IMR-90 (cell line): ENCODE measurements around the gene SLC40A1. TPM values are rescaled to one million over a fixed set of nuclear protein-coding genes. Genes with fewer than 3 reads are reported as not detected.

Experiments
- ATAC-seq: fragments of 200-7000 bp; cut with Tn5 transposase; 2 replicates; pipeline ENCODE4 v1.9.1; 2020; ENCODE audit warnings: low read depth, mild to moderate bottlenecking, moderate library complexity
- BruUV-seq: library from RNA; stranded (reverse); fragments of 400-500 nt; replicated peaks from 2 replicates; lab custom pipeline; 2021; lab: Mats Ljungman, UMichigan
- CTCF ChIA-PET: fragments of 300-600 bp; formaldehyde crosslinking; extraction: SDS; loops from one replicate; lab custom pipeline; 2021; ENCODE audit warnings: antibody characterized with exemption; lab: Yijun Ruan, JAX
- POLR2A ChIA-PET: fragments of 300-600 bp; sonication (Branson Sonifier 250); formaldehyde crosslinking; loops from one replicate; lab custom pipeline; 2022; ENCODE audit warnings: antibody characterized with exemption; ENCODE audit not compliant: unreplicated experiment; lab: Charles Lee
- DNase-seq: peaks from one replicate; pipeline ENCODE4 v3.0.0; 2013
- H2AFZ ChIP-seq: replicated peaks from 2 replicates; pipeline ENCODE3; 2013; ENCODE audit warnings: low read length, mild to moderate bottlenecking; ENCODE audit not compliant: poor library complexity
- H2AK5ac ChIP-seq: 2 replicates; pipeline ENCODE4 v1.6.1; 2013; ENCODE audit warnings: low read depth, low read length, inconsistent platforms
- H2AK9ac ChIP-seq: replicated peaks from 2 replicates; pipeline ENCODE3; 2013; ENCODE audit warnings: mild to moderate bottlenecking, low read depth, low read length, moderate library complexity; ENCODE audit not compliant: poor library complexity
- H2BK120ac ChIP-seq: 2 replicates; pipeline ENCODE4 v1.6.1; 2013; ENCODE audit warnings: low read depth, low read length, inconsistent platforms
- H2BK15ac ChIP-seq: 3 replicates; pipeline ENCODE4 v1.6.1; 2013; ENCODE audit warnings: low read depth, low read length, inconsistent platforms
- H2BK20ac ChIP-seq: 2 replicates; pipeline ENCODE4 v1.6.1; 2013; ENCODE audit warnings: low read depth, mild to moderate bottlenecking, inconsistent platforms, low read length, moderate library complexity
- H2BK5ac ChIP-seq: 2 replicates; pipeline ENCODE4 v1.6.1; 2013; ENCODE audit warnings: mild to moderate bottlenecking, low read depth, low read length, inconsistent platforms; ENCODE audit not compliant: poor library complexity, severe bottlenecking
- H3K14ac ChIP-seq: replicated peaks from 2 replicates; pipeline ENCODE4 v1.6.1; 2013; ENCODE audit warnings: low read depth, low read length, inconsistent platforms
- H3K18ac ChIP-seq: 2 replicates; pipeline ENCODE4 v1.6.1; 2013; ENCODE audit warnings: low read depth, low read length, control low read depth
- H3K23ac ChIP-seq: 2 replicates; pipeline ENCODE4 v1.6.1; 2013; ENCODE audit warnings: low read depth, low read length, inconsistent platforms
- H3K27ac ChIP-seq: 2 replicates; pipeline ENCODE4 v1.5.1; 2013; ENCODE audit warnings: mild to moderate bottlenecking, control low read depth, low read length; ENCODE audit not compliant: insufficient read depth
- H3K27me3 ChIP-seq: 2 replicates; pipeline ENCODE4 v1.6.1; 2013; ENCODE audit warnings: low read length; ENCODE audit not compliant: control insufficient read depth, insufficient read depth
- H3K36me3 ChIP-seq: 2 replicates; pipeline ENCODE4 v1.6.1; 2013; ENCODE audit warnings: low read length, mixed read lengths; ENCODE audit not compliant: control insufficient read depth, insufficient read depth
- H3K4ac ChIP-seq: 2 replicates; pipeline ENCODE4 v1.6.1; 2013; ENCODE audit warnings: low read depth, low read length, inconsistent platforms
- H3K4me1 ChIP-seq: 2 replicates; pipeline ENCODE4 v1.6.1; 2013; ENCODE audit warnings: low read length, mixed read lengths; ENCODE audit not compliant: control insufficient read depth, insufficient read depth
- H3K4me2 ChIP-seq: 2 replicates; pipeline ENCODE4 v1.6.1; 2013; ENCODE audit warnings: low read depth, mild to moderate bottlenecking, control low read depth, low read length, moderate library complexity
- H3K4me3 ChIP-seq: 2 replicates; pipeline ENCODE4 v1.5.1; 2013; ENCODE audit warnings: low read depth, mild to moderate bottlenecking, control low read depth, low read length, moderate library complexity; ENCODE audit not compliant: insufficient read depth
- H3K56ac ChIP-seq: 2 replicates; pipeline ENCODE4 v1.6.1; 2013; ENCODE audit warnings: low read length, inconsistent platforms; ENCODE audit not compliant: insufficient read depth; ENCODE audit errors: extremely low read depth
- H3K79me1 ChIP-seq, 2 experiments: 2 replicates each; pipeline ENCODE4 v1.6.1; 2013; ENCODE audit warnings: low read length in 2 of 2, inconsistent platforms in 1 of 2, low read depth in 1 of 2
- H3K9ac ChIP-seq: 2 replicates; pipeline ENCODE4 v1.6.1; 2013; ENCODE audit warnings: low read depth, low read length, control low read depth
- H3K9me1 ChIP-seq: 2 replicates; pipeline ENCODE4 v1.6.1; 2013; ENCODE audit warnings: low read length, inconsistent platforms; ENCODE audit not compliant: insufficient read depth
- H3K9me3 ChIP-seq: 2 replicates; pipeline ENCODE4 v1.6.1; 2013; ENCODE audit warnings: low read length; ENCODE audit not compliant: control insufficient read depth, insufficient read depth
- H4K20me1 ChIP-seq: 2 replicates; pipeline ENCODE4 v1.6.1; 2013; ENCODE audit warnings: low read length, inconsistent platforms; ENCODE audit not compliant: insufficient read depth
- H4K5ac ChIP-seq: 2 replicates; pipeline ENCODE4 v1.6.1; 2013; ENCODE audit warnings: mild to moderate bottlenecking, low read depth, low read length, control low read depth
- H4K8ac ChIP-seq, 2 experiments: 2 replicates each; pipeline ENCODE4 v1.6.1; 2013; ENCODE audit warnings: low read depth in 2 of 2, low read length in 2 of 2, control low read depth in 1 of 2, inconsistent platforms in 1 of 2
- H4K91ac ChIP-seq: 2 replicates; pipeline ENCODE4 v1.6.1; 2013; ENCODE audit warnings: low read depth, low read length, inconsistent platforms; ENCODE audit not compliant: insufficient read depth
- BHLHE40 ChIP-seq: fragments of 150-350 bp; IDR thresholded peaks from 2 replicates; pipeline ENCODE4 v1.6.1; 2016; ENCODE audit warnings: mild to moderate bottlenecking, low read depth, low read length
- CEBPB ChIP-seq: IDR thresholded peaks from 2 replicates; pipeline ENCODE4 v1.6.1; 2012; ENCODE audit warnings: low read depth, low read length, improper control_type of control experiment
- CHD1 ChIP-seq: IDR thresholded peaks from 2 replicates; pipeline ENCODE4 v1.6.1; 2012; ENCODE audit warnings: low read depth, low read length, improper control_type of control experiment
- CTCF ChIP-seq: conservative IDR thresholded peaks from 2 replicates; pipeline ENCODE4 v1.5.1; 2012; ENCODE audit warnings: mild to moderate bottlenecking, low read depth, low read length, improper control_type of control experiment
- ELK1 ChIP-seq: fragments of 150-350 bp; IDR thresholded peaks from 2 replicates; pipeline ENCODE4 v1.6.1; 2016; ENCODE audit warnings: low read depth, mild to moderate bottlenecking, low read length, moderate library complexity, borderline replicate concordance
- FOS ChIP-seq: fragments of 150-350 bp; IDR thresholded peaks from 2 replicates; pipeline ENCODE4 v1.6.1; 2016; ENCODE audit warnings: low read depth, low read length
- MAFK ChIP-seq: IDR thresholded peaks from 2 replicates; pipeline ENCODE4 v1.6.1; 2012; ENCODE audit warnings: low read depth, low read length, improper control_type of control experiment
- MAZ ChIP-seq: IDR thresholded peaks from 2 replicates; pipeline ENCODE4 v1.6.1; 2012; ENCODE audit warnings: low read depth, mild to moderate bottlenecking, low read length, improper control_type of control experiment, moderate library complexity, borderline replicate concordance
- MXI1 ChIP-seq: IDR thresholded peaks from 2 replicates; pipeline ENCODE4 v1.6.1; 2012; ENCODE audit warnings: low read depth, mild to moderate bottlenecking, low read length, moderate library complexity, borderline replicate concordance
- NFE2L2 ChIP-seq: fragments of 150-350 bp; IDR thresholded peaks from 2 replicates; pipeline ENCODE4 v1.6.1; 2016; ENCODE audit warnings: low read depth, mild to moderate bottlenecking, low read length
- RAD21 ChIP-seq: IDR thresholded peaks from 2 replicates; pipeline ENCODE4 v1.6.1; 2012; ENCODE audit warnings: low read length, improper control_type of control experiment
- RCOR1 ChIP-seq: IDR thresholded peaks from 2 replicates; pipeline ENCODE4 v1.6.1; 2012; ENCODE audit warnings: mild to moderate bottlenecking, low read length, improper control_type of control experiment; ENCODE audit not compliant: insufficient replicate concordance
- RFX5 ChIP-seq: IDR thresholded peaks from 2 replicates; pipeline ENCODE4 v1.8.0; 2012; ENCODE audit warnings: low read depth, mild to moderate bottlenecking, low read length, moderate library complexity
- SMC3 ChIP-seq: fragments of 150-350 bp; IDR thresholded peaks from 2 replicates; pipeline ENCODE4 v1.6.1; 2016; ENCODE audit warnings: low read depth, mild to moderate bottlenecking, antibody characterized with exemption, low read length, moderate library complexity
- USF2 ChIP-seq: fragments of 150-350 bp; IDR thresholded peaks from 2 replicates; pipeline ENCODE4 v1.6.1; 2017; ENCODE audit warnings: mild to moderate bottlenecking, antibody characterized with exemption, low read length, low read depth
- WGBS, 2 experiments: methylation state at CpG; one replicate each; pipeline versions ENCODE4 v1.1.5 to v1.1.7; 2013; ENCODE audit warnings: missing lambda C conversion rate in 2 of 2; ENCODE audit not compliant: insufficient read length in 1 of 2; ENCODE audit errors: extremely low coverage in 2 of 2; 5-methylcytosine and 5-hydroxymethylcytosine counted together
- dilution Hi-C: fragments of 300-500 bp; cut with HindIII; formaldehyde crosslinking; loops from one replicate; pipeline ENCODE4 v1.14.3; 2018; ENCODE audit warnings: low sequenced_read_pairs; ENCODE audit not compliant: unreplicated experiment
- in situ Hi-C: fragments of 300-500 bp; cut with MboI; formaldehyde crosslinking; loops from 3 replicates; pipeline ENCODE4 v1.14.3; 2019; ENCODE audit warnings: low sequenced_read_pairs, inconsistent platforms, mixed read lengths
- intact Hi-C: fragments of 100-400 bp; cut with micrococcal nuclease; formaldehyde crosslinking; loops from 2 replicates; pipeline ENCODE4 v1.10.0; 2022
- polyA plus RNA-seq, 3 experiments: library from polyadenylated mRNA; depleted of rRNA; stranded (reverse); fragments of >200 nt; gene quantifications; 2 replicates each; pipeline ENCODE4 v1.2.3, GENCODE V29; 2012; ENCODE audit warnings: low replicate concordance in 1 of 3
- total RNA-seq: library from RNA; depleted of rRNA; stranded (reverse); fragments of >200 nt; gene quantifications from 2 replicates; pipeline ENCODE4 v1.2.3, GENCODE V29; 2012

SLC40A1 gene
- total and polyA plus RNA-seq, 2 of the 4 experiments (the other 2 are of a cell fraction), result 1.5 to 5.0 TPM

GRCh38 chr2:189558516-189559272, 21.9 kb downstream of the SLC40A1 start:
- CTCF ChIA-PET, result interaction anchor here (1.8 kb wide), 1 partner anchor 36 kb away, joined by 3 read pairs; no protein-coding TSS in a partner anchor
- H3K56ac ChIP-seq, result no peak overlapping the region
- ATAC-seq, result no peak
- peaks cover 4% of the 10 kb centered on the region for H3K36me3 ChIP-seq
- H3K9ac ChIP-seq, result no peak overlapping the region
- H3K4me3 ChIP-seq, result no peak overlapping the region
- H4K5ac ChIP-seq, result no peak overlapping the region
- no peak for DNase-seq
- no peak overlapping the region for H2BK5ac ChIP-seq
- no peak overlapping the region for H4K8ac ChIP-seq
- no peak overlapping the region for H2BK15ac ChIP-seq
- H3K27me3 ChIP-seq, result no peaks in the 10 kb centered on the region
- H2BK120ac ChIP-seq, result no peak overlapping the region
- no peaks in the 10 kb centered on the region for H3K79me1 ChIP-seq
- intact Hi-C loops, result loop anchor here (5.0 kb wide), 1 partner anchor 91 kb away; no protein-coding TSS in a partner anchor
- no TSS peak for BruUV-seq
- no peak overlapping the region for H3K27ac ChIP-seq
- no peak overlapping the region for H3K4ac ChIP-seq
- no peak overlapping the region for H2BK20ac ChIP-seq
- H3K9me3 ChIP-seq, result no peaks in the 10 kb centered on the region
- H3K14ac ChIP-seq, result no peak overlapping the region
- WGBS, 2 experiments, result no CpG with 5 or more reads among the region's 6 CpGs
- no peak overlapping the region for H4K91ac ChIP-seq
- no peak overlapping the region for H3K4me2 ChIP-seq
- H2AFZ ChIP-seq, result no peak overlapping the region
- no peaks in the 10 kb centered on the region; the same call in 1 of the 2 replicates for H3K9me1 ChIP-seq
- no peak overlapping the region for H3K23ac ChIP-seq
- H3K18ac ChIP-seq, result no peak overlapping the region; the same call in 1 of the 2 replicates
- dilution Hi-C loops, result no loop called here
- H4K20me1 ChIP-seq, result no peaks in the 10 kb centered on the region
- POLR2A ChIA-PET, result no interaction called here
- no peak overlapping the region for H2AK5ac ChIP-seq
- in situ Hi-C loops, result no loop called here
- H3K4me1 ChIP-seq, result peaks cover 6% of the 10 kb centered on the region; the same call in 1 of the 2 replicates
- no peak overlapping the region for H2AK9ac ChIP-seq
- TF ChIP-seq MAZ (no peak), RAD21 (no peak), CHD1 (no peak), BHLHE40 (no peak), SMC3 (no peak), NFE2L2 (no peak), USF2 (no peak), RCOR1 (no peak), MAFK (no peak), ELK1 (no peak), CEBPB (no peak), MXI1 (no peak), RFX5 (no peak), CTCF (no peak), FOS (no peak)
